DMS79 (cell line): ENCODE measurements around the gene SEMA3D.

ENCODE experiments used
- DNase-seq: peaks from one replicate; lab custom pipeline; 2025; lab: John Stamatoyannopoulos, UW

The SEMA3D gene

DNA sequence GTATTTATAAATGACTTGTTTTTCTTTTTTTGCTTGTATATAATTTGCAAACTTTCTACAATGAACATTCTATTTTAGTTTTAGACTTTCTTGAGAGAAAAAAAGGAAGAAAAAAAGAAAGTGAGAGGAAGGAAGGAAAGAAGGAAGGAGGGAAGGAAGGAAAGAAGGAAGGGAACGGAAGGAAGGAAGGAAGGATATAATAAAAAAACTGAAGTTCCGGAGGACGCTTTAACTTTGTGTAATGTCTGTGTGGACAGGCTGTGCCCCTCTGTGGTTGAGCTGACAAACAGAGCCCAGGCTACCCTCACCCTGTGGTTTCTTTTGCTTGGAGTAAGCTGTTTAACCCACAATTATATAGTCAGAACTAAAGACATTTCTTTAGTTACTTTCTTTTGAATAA, 108.7 kb downstream of the SEMA3D start:
- DNase-seq = no peak

- no peak for DNase-seq
Measured at GRCh38 chr7:85075864-85076263, 111.0 kb downstream of the SEMA3D start.

- no peak for DNase-seq
Measured at GRCh38 chr7:85074992-85075391, 111.9 kb downstream of the SEMA3D start.

- DNase-seq = no peak
Measured at GRCh38 chr7:85074016-85074415, 112.8 kb downstream of the SEMA3D start.

DNA sequence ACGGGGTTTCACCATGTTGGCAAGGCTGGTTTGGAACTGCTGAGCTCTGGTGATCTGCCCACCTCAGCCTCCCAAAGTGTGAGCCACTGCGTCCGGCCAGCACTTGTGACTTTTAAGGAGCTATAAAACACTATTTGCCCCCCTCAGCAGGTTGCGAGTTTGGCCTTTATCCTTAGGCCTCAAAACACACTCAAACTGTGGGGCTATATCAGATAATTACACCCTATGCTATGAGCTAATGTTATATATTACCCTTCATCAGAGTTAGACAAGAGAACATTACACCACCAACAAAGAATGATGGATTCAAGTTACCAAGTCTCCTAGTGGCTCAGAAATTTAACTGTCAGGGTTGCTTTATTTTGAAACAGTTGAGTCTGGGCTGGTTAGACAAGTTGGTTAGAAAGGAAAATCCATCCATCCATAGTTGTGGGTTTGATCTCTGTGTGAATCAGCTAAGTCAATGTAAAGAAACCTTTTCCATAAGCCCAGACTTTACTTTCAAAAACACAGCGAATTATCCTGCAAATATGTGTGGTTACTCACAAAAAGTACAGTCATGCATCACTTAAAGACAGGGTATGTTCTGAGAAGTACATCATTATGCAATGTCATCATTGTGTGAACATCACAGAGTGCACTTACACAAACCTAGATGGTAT, 115.8 kb downstream of the SEMA3D start:
- DNase-seq = no peak

DNA sequence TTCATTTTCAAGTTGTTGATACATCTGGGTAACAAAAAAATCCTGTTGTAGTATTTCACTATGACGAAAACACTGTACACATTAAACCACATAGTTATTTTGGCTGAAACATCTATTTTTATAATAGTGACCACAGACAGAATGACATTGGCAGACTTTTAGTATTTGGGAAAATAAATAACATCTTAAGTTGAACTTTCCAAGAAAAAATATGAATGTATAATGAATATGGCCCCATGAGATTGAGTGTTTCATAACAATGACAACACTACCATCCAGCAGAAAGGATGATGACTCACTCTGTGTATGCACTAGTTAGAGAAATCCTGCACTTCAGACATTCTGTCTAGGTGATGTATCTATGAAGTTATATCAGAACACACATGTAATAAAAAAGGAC, 118.1 kb downstream of the SEMA3D start:
- no peak for DNase-seq

- DNase-seq = no peak
Measured at GRCh38 chr7:85067371-85067770, 119.5 kb downstream of the SEMA3D start.

DNA sequence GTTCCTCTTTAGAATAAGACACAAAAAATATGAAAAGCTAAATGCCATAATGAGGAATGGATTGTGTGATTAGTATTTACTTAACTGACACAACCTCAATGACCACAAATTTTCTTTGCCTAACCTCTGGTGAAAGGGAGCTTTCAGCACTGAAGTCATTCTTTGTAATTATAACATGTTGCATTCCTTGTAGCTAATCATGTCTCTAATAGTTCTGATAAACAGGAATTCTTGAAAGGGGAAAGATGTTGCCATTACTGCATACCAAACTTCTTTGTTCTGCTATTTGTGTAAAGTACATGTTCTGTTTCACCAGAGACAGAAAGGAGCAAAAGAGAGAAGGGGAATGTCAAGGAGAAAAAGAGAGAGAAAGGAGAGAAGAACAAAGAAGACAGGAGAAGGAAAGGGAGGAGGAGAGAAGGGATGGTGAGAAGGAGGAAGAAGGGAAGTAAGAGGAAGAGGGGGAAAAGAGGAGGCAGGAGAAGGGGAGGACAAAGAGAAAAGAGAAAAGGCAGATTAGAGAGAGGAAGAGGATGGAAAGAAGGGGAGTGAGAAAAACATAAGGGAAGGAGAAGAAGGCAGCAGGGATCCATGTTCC, 120.9 kb downstream of the SEMA3D start:
- DNase-seq = no peak

- DNase-seq = peak; percentile 38
Measured at GRCh38 chr7:85065306-85065705, 121.5 kb downstream of the SEMA3D start.

DNA sequence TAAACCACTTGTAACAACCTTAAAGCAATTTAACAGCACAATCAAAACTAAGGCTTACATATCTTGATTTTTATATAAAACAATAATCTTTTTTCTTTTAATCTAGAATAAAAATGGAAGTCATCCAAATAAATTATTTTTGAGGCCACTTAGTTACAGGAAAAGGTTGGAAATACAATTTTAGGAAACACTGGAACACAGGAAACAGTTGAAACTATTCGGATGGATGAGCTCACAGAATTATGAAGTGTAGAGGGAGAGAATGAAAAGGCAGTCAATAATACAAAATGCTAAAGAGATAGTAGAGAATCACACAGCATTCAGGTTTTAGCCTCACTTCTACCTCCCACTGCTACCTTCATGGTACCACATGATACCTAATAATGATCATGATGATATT, 124.2 kb downstream of the SEMA3D start:
- DNase-seq = no peak

DNA sequence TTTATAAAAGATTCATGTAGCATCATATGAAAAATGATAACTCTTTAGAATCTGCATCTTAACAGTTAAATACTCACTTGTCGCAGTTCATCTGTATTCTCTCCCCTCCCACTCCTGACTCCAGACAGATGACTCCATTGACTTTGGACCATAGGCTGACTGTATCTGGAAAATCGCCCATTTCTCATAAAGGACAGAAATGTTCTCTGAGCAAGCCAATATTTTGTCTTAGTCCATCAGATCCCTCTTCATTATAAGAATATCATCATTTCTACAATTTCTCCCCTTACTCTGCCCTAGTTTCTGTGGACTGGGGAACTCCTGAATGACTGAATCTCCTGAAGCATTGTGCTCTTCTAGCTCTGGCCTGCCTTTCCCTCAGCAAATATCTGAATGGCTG, 125.4 kb downstream of the SEMA3D start:
- no peak for DNase-seq

DNA sequence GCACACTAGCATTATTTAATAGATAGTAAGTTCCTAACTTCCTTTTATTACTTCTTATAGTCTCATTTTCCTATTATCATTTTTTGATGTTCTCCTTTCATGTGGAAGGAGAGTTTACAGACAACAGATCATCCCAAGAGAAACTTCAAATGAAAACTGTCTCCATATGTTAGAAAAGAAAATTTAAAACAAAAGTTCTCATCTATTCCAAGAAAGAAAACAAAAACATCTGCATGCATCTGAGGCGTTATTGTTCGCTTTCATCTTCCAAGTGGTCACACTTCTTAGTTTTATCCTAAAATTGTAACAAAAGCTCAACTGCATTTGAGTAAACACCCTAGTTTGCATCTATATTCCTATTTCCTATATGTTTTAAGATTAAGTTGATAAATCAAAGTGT, 126.2 kb downstream of the SEMA3D start:
- DNase-seq = no peak

- DNase-seq = no peak
Measured at GRCh38 chr7:85055906-85056305, 130.9 kb downstream of the SEMA3D start.

DNA sequence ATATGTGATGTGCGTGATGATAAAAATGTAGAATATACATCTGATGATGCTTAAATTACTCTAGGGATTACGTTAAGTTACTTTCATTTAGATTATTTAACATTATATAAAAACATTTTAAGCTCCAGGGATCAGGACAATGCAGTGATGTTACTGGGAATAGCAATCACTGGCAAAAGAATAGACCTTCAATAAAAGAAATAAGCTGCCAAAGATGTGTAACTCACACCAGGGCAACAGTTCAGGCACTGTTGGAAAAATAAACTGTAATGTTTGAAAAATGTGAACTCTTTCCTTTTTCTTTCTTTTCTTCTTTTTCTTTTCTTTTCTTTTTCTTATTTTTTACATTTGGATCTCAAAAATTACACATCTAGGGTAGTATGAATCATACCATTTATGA, 131.7 kb downstream of the SEMA3D start:
- no peak for DNase-seq

GRCh38 chr7:85054306-85054705, 132.6 kb downstream of the SEMA3D start:
- DNase-seq = no peak

GRCh38 chr7:85052894-85053293, 134.0 kb downstream of the SEMA3D start:
- no peak for DNase-seq

DNA sequence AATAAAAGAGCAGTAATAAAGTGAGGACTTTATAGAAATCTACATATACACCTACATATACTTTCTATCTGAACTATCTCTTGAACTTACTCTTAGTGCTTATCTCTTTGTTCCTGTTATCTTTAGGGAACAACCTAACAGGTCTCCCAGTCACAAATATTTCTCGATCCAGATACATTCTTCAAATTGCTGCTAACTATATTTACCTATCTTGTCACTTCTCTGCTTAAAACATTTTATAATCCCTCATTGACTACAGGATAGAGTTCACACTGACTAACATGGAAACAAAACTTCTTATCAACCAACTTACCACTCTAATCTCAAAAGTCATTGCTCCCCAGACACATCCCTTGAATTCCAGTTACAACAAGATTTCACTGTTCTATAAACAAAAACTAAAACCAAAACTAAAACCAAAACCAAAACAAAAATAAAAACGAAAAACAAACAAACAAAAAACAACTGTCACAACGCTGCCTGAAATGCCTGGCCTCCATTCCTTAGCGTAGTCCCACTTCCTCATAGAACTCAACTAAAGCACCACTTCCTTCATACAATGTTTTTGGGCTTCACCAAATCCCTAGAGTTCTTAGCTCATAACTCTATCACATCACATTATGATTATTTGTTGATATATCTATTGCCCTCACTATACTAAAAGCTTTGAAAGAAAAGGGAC, 134.7 kb downstream of the SEMA3D start:
- no peak for DNase-seq

DNA sequence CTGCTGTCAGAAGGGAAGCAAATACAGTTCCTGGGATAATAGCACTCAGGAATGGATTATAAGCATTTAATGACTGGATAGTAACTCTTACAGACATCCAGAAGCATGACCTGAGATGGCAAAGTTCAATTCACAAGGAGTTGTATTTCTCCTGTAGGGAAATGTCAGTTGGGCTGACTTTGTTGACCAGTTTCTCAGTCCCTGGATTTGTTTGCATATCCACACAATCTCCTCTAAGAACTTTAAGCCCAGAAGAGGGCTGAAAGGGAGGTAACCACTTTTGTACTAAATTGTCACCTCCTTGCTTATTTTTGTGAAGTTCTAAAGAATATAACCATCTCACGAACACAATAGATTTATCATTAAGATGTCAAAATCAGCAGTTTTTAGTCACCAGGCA, 140.3 kb downstream of the SEMA3D start:
- no peak for DNase-seq

DNA sequence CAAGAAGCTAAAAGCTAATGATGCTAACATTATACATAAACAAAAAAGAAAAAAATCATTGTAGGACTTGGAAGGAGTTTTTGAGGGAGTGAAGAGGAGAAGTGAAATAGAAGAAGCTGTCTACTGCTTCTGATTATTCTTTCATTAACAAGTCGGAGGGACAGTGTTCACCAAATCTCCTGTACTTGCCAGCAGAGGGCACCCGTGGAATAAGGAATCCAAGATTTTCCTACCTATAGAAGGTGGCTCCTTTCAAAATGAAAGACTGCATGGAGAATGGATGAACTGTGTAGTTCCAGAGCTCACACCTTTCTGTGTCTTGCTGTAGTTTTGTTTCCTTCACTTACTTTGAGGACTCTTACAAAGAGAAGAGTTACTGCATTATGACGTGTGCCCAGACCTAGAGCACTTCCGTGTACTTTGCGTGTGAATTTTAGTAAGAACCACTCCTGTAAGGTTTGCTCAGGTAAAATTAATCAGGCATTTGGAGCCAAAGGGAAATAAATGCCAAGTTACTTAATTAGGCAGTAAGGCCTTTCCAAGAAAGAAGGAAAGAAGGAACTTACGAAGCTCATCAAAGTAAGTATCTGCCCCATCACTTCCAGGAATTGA, 145.1 kb downstream of the SEMA3D start:
- DNase-seq = peak; percentile 18

GRCh38 chr7:85039196-85039923, 147.5 kb downstream of the SEMA3D start:
- no peak for DNase-seq

GRCh38 chr7:85038466-85038865, 148.4 kb downstream of the SEMA3D start:
- DNase-seq = no peak

GRCh38 chr7:85033263-85033662, 153.6 kb downstream of the SEMA3D start:
- no peak for DNase-seq
